ENCODE results near the gene TACSTD2. TPM values are rescaled to one million over a fixed set of nuclear protein-coding genes. Genes with fewer than 3 reads are reported as not detected.

The TACSTD2 gene
- polyA plus RNA-seq, 1 donor (not counting 4 experiments of a cell fraction or from before 2014, with no cell fraction given): 382 TPM

DNA sequence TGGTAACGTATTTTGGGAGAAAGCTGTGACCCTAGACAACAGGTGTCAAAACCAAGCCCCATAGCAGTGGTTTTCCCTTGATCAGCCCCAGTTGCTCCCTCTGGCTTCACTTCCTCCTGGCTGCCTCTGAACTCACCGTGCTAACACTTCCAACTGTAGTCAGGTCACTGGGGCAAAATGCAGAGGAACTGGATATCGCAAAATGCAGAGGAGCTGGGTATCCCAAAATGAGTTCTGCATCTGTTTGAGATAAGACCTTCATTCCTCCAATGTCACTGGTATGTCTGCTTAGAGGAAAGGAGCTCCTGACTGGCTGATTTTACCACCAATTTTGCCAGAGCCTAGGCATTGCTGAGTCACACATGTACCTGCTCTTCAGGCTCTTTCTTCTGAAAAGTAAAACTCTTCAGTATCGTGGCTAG is 19.6 kb upstream of the TACSTD2 start:
- Histone ChIP-seq H3K9ac (ENCODE audit: control insufficient read depth, extremely low read depth, insufficient read depth, low read length) (no peak overlapping the region), H3K4me2 (ENCODE audit: control insufficient read depth, extremely low read depth, insufficient read depth, low read depth, low read length) (no peak overlapping the region), H4K20me1 (ENCODE audit: control insufficient read depth, extremely low read depth, insufficient read depth, low read length) (no peaks in the 10 kb centered on the region), H3K4me1 (ENCODE audit: control insufficient read depth, extremely low read depth, insufficient read depth, low read length) (peaks cover 21% of the 10 kb centered on the region), H2AFZ (ENCODE audit: control insufficient read depth, low read length) (no peak overlapping the region), H3K36me3 (ENCODE audit: control insufficient read depth in 2 of 2, extremely low read depth in 1 of 2, insufficient read depth in 2 of 2, low read length in 2 of 2) (peaks cover 2 to 8% of the 10 kb centered on the region in 2 experiments), H3K4me3 (ENCODE audit: control insufficient read depth in 2 of 3, extremely low read depth in 1 of 3, insufficient read depth in 2 of 3, low read depth in 1 of 3, low read length in 3 of 3) (no peak overlapping the region), H3K79me2 (ENCODE audit: control insufficient read depth, insufficient read depth, low read length) (no peaks in the 10 kb centered on the region), H3K27me3 (ENCODE audit: control insufficient read depth, extremely low read depth, insufficient read depth, low read length) (no peaks in the 10 kb centered on the region), H3K9me3 (ENCODE audit: control insufficient read depth, low read depth, low read length) (no peaks in the 10 kb centered on the region), H3K27ac (ENCODE audit: control insufficient read depth, insufficient read depth, low read length) (no peak overlapping the region), H3K9me1 (ENCODE audit: control insufficient read depth, extremely low read depth, insufficient read depth, low read length) (no peaks in the 10 kb centered on the region)
- TF ChIP-seq, protein P1, sequence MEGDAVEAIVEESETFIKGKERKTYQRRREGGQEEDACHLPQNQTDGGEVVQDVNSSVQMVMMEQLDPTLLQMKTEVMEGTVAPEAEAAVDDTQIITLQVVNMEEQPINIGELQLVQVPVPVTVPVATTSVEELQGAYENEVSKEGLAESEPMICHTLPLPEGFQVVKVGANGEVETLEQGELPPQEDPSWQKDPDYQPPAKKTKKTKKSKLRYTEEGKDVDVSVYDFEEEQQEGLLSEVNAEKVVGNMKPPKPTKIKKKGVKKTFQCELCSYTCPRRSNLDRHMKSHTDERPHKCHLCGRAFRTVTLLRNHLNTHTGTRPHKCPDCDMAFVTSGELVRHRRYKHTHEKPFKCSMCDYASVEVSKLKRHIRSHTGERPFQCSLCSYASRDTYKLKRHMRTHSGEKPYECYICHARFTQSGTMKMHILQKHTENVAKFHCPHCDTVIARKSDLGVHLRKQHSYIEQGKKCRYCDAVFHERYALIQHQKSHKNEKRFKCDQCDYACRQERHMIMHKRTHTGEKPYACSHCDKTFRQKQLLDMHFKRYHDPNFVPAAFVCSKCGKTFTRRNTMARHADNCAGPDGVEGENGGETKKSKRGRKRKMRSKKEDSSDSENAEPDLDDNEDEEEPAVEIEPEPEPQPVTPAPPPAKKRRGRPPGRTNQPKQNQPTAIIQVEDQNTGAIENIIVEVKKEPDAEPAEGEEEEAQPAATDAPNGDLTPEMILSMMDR (optimal IDR thresholded peaks at IDR 0.05 in 1 of 3, IDR thresholded peaks at IDR 0.05 in 1 of 3, conservative IDR thresholded peaks at IDR 0.05 in 1 of 3; ENCODE audit: extremely low read depth in 1 of 3, insufficient read depth in 2 of 3, low read length in 3 of 3): no peak
- no peak for TF ChIP-seq EZH2 (IDR thresholded peaks at IDR 0.05; ENCODE audit: low read length)
- DNase-seq (ENCODE audit: low read depth, low spot score) (no peak), FAIRE-seq (peak; percentile 78)
- dilution Hi-C loops (cut with MboI; ENCODE audit: extremely low pct_ligation_motif_present, low sequenced_read_pairs): no loop called here

DNA sequence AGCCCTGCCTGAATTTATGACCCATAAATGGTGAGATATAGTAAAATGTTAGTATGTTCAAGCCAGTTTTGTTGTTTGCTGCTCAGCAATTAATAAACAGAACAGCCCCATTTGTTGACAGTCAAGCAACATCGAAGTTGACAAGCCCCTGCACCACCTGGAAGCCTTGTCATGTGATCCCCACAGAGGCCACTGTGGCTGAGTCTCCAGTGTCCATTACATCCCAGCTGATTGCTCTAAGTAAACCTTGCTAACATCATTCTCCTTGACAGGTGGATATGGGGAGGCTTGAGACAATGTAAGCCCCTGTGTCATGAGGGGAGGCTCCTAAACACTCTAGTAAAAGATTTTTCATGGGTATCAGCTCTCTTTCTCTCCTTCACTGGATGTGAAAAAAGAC is 17.5 kb upstream of the TACSTD2 start:
- H3K79me2 ChIP-seq (ENCODE audit: control insufficient read depth, insufficient read depth, low read length): peaks cover 1% of the 10 kb centered on the region
- no peaks in the 10 kb centered on the region for H4K20me1 ChIP-seq (ENCODE audit: control insufficient read depth, extremely low read depth, insufficient read depth, low read length)
- dilution Hi-C loops (cut with MboI; ENCODE audit: extremely low pct_ligation_motif_present, low sequenced_read_pairs): no loop called here
- no peak overlapping the region for H3K27ac ChIP-seq (ENCODE audit: control insufficient read depth, insufficient read depth, low read length)
- H3K4me2 ChIP-seq (ENCODE audit: control insufficient read depth, extremely low read depth, insufficient read depth, low read depth, low read length): no peak overlapping the region
- no peaks in the 10 kb centered on the region for H3K9me1 ChIP-seq (ENCODE audit: control insufficient read depth, extremely low read depth, insufficient read depth, low read length)
- H3K4me3 ChIP-seq (ENCODE audit: control insufficient read depth in 2 of 3, extremely low read depth in 1 of 3, insufficient read depth in 2 of 3, low read depth in 1 of 3, low read length in 3 of 3): no peak overlapping the region
- FAIRE-seq (no peak), DNase-seq (ENCODE audit: low read depth, low spot score) (no peak)
- peaks cover 2 to 8% of the 10 kb centered on the region in 2 experiments for H3K36me3 ChIP-seq (ENCODE audit: control insufficient read depth in 2 of 2, extremely low read depth in 1 of 2, insufficient read depth in 2 of 2, low read length in 2 of 2)
- TF ChIP-seq, protein P1 (optimal IDR thresholded peaks at IDR 0.05 in 1 of 3, IDR thresholded peaks at IDR 0.05 in 1 of 3, conservative IDR thresholded peaks at IDR 0.05 in 1 of 3; ENCODE audit: extremely low read depth in 1 of 3, insufficient read depth in 2 of 3, low read length in 3 of 3): no peak
- TF ChIP-seq EZH2 (IDR thresholded peaks at IDR 0.05; ENCODE audit: low read length): no peak
- H3K9me3 ChIP-seq (ENCODE audit: control insufficient read depth, low read depth, low read length): no peaks in the 10 kb centered on the region
- H3K4me1 ChIP-seq (ENCODE audit: control insufficient read depth, extremely low read depth, insufficient read depth, low read length): peaks cover 25% of the 10 kb centered on the region
- H3K9ac ChIP-seq (ENCODE audit: control insufficient read depth, extremely low read depth, insufficient read depth, low read length): no peak overlapping the region
- H2AFZ ChIP-seq (ENCODE audit: control insufficient read depth, low read length): no peak overlapping the region
- H3K27me3 ChIP-seq (ENCODE audit: control insufficient read depth, extremely low read depth, insufficient read depth, low read length): no peaks in the 10 kb centered on the region

Measured in keratinocyte (primary cell).